Suppressor macrophage treated with lipopolysaccharide for 1 hour (primary cell): ENCODE data around the gene AIP.
A peak's percentile ranks its signal among the peaks of the same experiment; 100 is the strongest.

ENCODE experiments used
- DNase-seq, 3 donors: peaks; one replicate each; pipeline ENCODE4 v3.0.0-alpha.2; 2020 to 2022

The AIP gene

GRCh38 chr11:67482827-67483798, at the start of gene AIP:
TSS of gene AIP (plus strand) at chr11:67483026. CDS start at chr11:67483159, 133 bp downstream.
- peak; percentile 97 to 99 (median 99) for DNase-seq

- no peak for DNase-seq
Measured at GRCh38 chr11:67433536-67434394, 49.1 kb upstream of the AIP start.

GRCh38 chr11:67434395-67434881, 48.4 kb upstream of the AIP start:
- DNase-seq = no peak

- DNase-seq = no peak
Measured at GRCh38 chr11:67435031-67435726, 47.6 kb upstream of the AIP start.

GRCh38 chr11:67435727-67436458, 46.9 kb upstream of the AIP start:
- no peak for DNase-seq

- DNase-seq = no peak
Measured at GRCh38 chr11:67436459-67437081, 46.3 kb upstream of the AIP start.

GRCh38 chr11:67437082-67437808, 45.6 kb upstream of the AIP start, which contains the start of gene PTPRCAP:
TSS of gene PTPRCAP (minus strand) at chr11:67437682. CDS start at chr11:67437619, 63 bp downstream.
- DNase-seq = no peak

GRCh38 chr11:67437809-67438157, 45.0 kb upstream of the AIP start:
- DNase-seq = no peak

GRCh38 chr11:67438158-67438902, 44.5 kb upstream of the AIP start:
- no peak for DNase-seq

GRCh38 chr11:67439321-67440228, 43.3 kb upstream of the AIP start:
- DNase-seq = peak; percentile 75 to 88 (median 77)

- no peak for DNase-seq
Measured at GRCh38 chr11:67440229-67441097, 42.4 kb upstream of the AIP start.

- no peak for DNase-seq
Measured at GRCh38 chr11:67441098-67441563, 41.7 kb upstream of the AIP start.

GRCh38 chr11:67441731-67442351, 41.0 kb upstream of the AIP start:
- no peak for DNase-seq

- peak in 1 of 3 donors; percentile 15 for DNase-seq
Measured at GRCh38 chr11:67442504-67443404, 40.1 kb upstream of the AIP start.

GRCh38 chr11:67445515-67445914, 37.3 kb upstream of the AIP start:
- no peak for DNase-seq

GRCh38 chr11:67448220-67448609, 34.6 kb upstream of the AIP start:
- no peak for DNase-seq
